ENCODE results near the gene AP3S1. TPM values are rescaled to one million over a fixed set of nuclear protein-coding genes. Genes with fewer than 3 reads are reported as not detected.

The AP3S1 gene
- total and polyA plus RNA-seq, 2 of the 13 experiments (the other 11 are each of a cell fraction or from before 2014, with no cell fraction given) = 50.5 to 85.9 TPM

- no TSS peak for BruUV-seq (replicated peaks)
- no peak for FAIRE-seq
- no peaks in the 10 kb centered on the region for H3K9me3 ChIP-seq (ENCODE audit: low read length)
- ATAC-seq = no peak
- no peak for TF ChIP-seq SP2 (CRISPR knock-in tag; IDR thresholded peaks at IDR 0.05)
- no peak for TF ChIP-seq ATF7 (IDR thresholded peaks at IDR 0.05)
- no peak for TF ChIP-seq ATF7 (CRISPR knock-in tag; IDR thresholded peaks at IDR 0.05)
- TF ChIP-seq ZNF562 (CRISPR knock-in tag; IDR thresholded peaks at IDR 0.05; ENCODE audit: borderline replicate concordance) = no peak
- TF ChIP-seq ZNF136 (CRISPR knock-in tag; IDR thresholded peaks at IDR 0.05; ENCODE audit: low read depth) = no peak
- TF ChIP-seq MATR3 (CRISPR knock-in tag; IDR thresholded peaks at IDR 0.05) = no peak
- TF ChIP-seq ZNF264 (CRISPR knock-in tag; IDR thresholded peaks at IDR 0.05) = no peak
- no peak for TF ChIP-seq ZFP1 (CRISPR knock-in tag; IDR thresholded peaks at IDR 0.05)
- TF ChIP-seq ZNF567 (CRISPR knock-in tag; IDR thresholded peaks at IDR 0.05; ENCODE audit: borderline replicate concordance) = no peak
- TF ChIP-seq SIX4 (CRISPR knock-in tag; IDR thresholded peaks at IDR 0.05) = no peak
- no peak for TF ChIP-seq CBFB (CRISPR knock-in tag; IDR thresholded peaks at IDR 0.05)
- TF ChIP-seq, protein P1, sequence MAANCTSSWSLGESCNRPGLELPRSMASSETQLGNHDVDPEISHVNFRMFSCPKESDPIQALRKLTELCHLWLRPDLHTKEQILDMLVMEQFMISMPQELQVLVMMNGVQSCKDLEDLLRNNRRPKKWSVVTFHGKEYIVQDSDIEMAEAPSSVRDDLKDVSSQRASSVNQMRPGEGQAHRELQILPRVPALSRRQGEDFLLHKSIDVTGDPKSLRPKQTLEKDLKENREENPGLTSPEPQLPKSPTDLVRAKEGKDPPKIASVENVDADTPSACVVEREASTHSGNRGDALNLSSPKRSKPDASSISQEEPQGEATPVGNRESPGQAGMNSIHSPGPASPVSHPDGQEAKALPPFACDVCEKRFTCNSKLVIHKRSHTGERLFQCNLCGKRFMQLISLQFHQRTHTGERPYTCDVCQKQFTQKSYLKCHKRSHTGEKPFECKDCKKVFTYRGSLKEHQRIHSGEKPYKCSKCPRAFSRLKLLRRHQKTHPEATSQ (CRISPR knock-in tag; IDR thresholded peaks at IDR 0.05; ENCODE audit: borderline replicate concordance) = no peak
- TF ChIP-seq MAX (IDR thresholded peaks at IDR 0.05) = no peak
- no peaks in the 10 kb centered on the region for H3K79me2 ChIP-seq (ENCODE audit: insufficient read depth, low read length)
- no peak overlapping the region for H3K4me2 ChIP-seq (ENCODE audit: low read depth, low read length)
- peaks cover 3 to 24% of the 10 kb centered on the region in 2 experiments for H3K36me3 ChIP-seq (replicated peaks in 1 of 2; ENCODE audit: control insufficient read depth in 1 of 2, insufficient read depth in 2 of 2, low read length in 2 of 2)
- DNase-seq (ENCODE audit: low spot score) = no peak
- H4K20me1 ChIP-seq (ENCODE audit: insufficient read depth, low read length) = no peaks in the 10 kb centered on the region
- H3K27ac ChIP-seq (ENCODE audit: extremely low read length, insufficient read depth, low read length) = no peak overlapping the region
- CTCF ChIA-PET (ENCODE audit: low intra/inter-chr PET ratio, low total read pairs) = no interaction called here
- 100% methylated on average over 1 of the region's 1 CpG for WGBS (ENCODE audit: low lambda C conversion rate)
- in situ Hi-C loops (cut with HindIII; ENCODE audit: extremely low pct_ligation_motif_present, low pct_unique_long_range_greater_than_20kb) (no loop called here), intact Hi-C loops (cut with micrococcal nuclease; ENCODE audit: unreplicated experiment) (no loop called here)
- H3K4me3 ChIP-seq (replicated peaks in 1 of 3; ENCODE audit: insufficient read depth in 1 of 3, low read depth in 2 of 3, low read length in 3 of 3) = no peak overlapping the region
- no peak overlapping the region for H3K9ac ChIP-seq (ENCODE audit: insufficient read depth, low read depth, low read length)
- no peaks in the 10 kb centered on the region for H3K27me3 ChIP-seq (ENCODE audit: control insufficient read depth in 1 of 2, insufficient read depth in 2 of 2, low read length in 2 of 2)
- H3K4me1 ChIP-seq (ENCODE audit: insufficient read depth, low read length) = no peaks in the 10 kb centered on the region
- no peak overlapping the region for H2AFZ ChIP-seq (ENCODE audit: low read length)
- POLR2A ChIA-PET = no interaction called here
Measured at GRCh38 chr5:115873392-115873791, 31.7 kb downstream of the AP3S1 start.

All from HepG2 (cell line).